IMR-90 (cell line): ENCODE data around the gene MYADM.

Source experiments
- CEBPB ChIP-seq: IDR thresholded peaks from 2 replicates; pipeline ENCODE4 v1.6.1; 2012; ENCODE audit warnings: low read depth, low read length, improper control_type of control experiment
- CHD1 ChIP-seq: IDR thresholded peaks from 2 replicates; pipeline ENCODE4 v1.6.1; 2012; ENCODE audit warnings: low read depth, low read length, improper control_type of control experiment
- FOS ChIP-seq: fragments of 150-350 bp; IDR thresholded peaks from 2 replicates; pipeline ENCODE4 v1.6.1; 2016; ENCODE audit warnings: low read depth, low read length
- MAFK ChIP-seq: IDR thresholded peaks from 2 replicates; pipeline ENCODE4 v1.6.1; 2012; ENCODE audit warnings: low read depth, low read length, improper control_type of control experiment
- MXI1 ChIP-seq: IDR thresholded peaks from 2 replicates; pipeline ENCODE4 v1.6.1; 2012; ENCODE audit warnings: low read depth, mild to moderate bottlenecking, low read length, moderate library complexity, borderline replicate concordance
- NFE2L2 ChIP-seq: fragments of 150-350 bp; IDR thresholded peaks from 2 replicates; pipeline ENCODE4 v1.6.1; 2016; ENCODE audit warnings: low read depth, mild to moderate bottlenecking, low read length
- POLR2A ChIP-seq: IDR thresholded peaks from 2 replicates; pipeline ENCODE4 v1.6.1; 2012; ENCODE audit warnings: mild to moderate bottlenecking, low read depth, low read length
- RAD21 ChIP-seq: IDR thresholded peaks from 2 replicates; pipeline ENCODE4 v1.6.1; 2012; ENCODE audit warnings: low read length, improper control_type of control experiment
- RCOR1 ChIP-seq: IDR thresholded peaks from 2 replicates; pipeline ENCODE4 v1.6.1; 2012; ENCODE audit warnings: mild to moderate bottlenecking, low read length, improper control_type of control experiment; ENCODE audit not compliant: insufficient replicate concordance
- SMC3 ChIP-seq: fragments of 150-350 bp; IDR thresholded peaks from 2 replicates; pipeline ENCODE4 v1.6.1; 2016; ENCODE audit warnings: low read depth, mild to moderate bottlenecking, antibody characterized with exemption, low read length, moderate library complexity
- USF2 ChIP-seq: fragments of 150-350 bp; IDR thresholded peaks from 2 replicates; pipeline ENCODE4 v1.6.1; 2017; ENCODE audit warnings: mild to moderate bottlenecking, antibody characterized with exemption, low read length, low read depth
- TF ChIP-seq, protein P1 (sequence below): conservative IDR thresholded peaks from 2 replicates; pipeline ENCODE4 v1.5.1; 2012; ENCODE audit warnings: mild to moderate bottlenecking, low read depth, low read length, improper control_type of control experiment

GRCh38 chr19:53875602-53876325 lies 8.1 kb downstream of the MYADM start:
- TF ChIP-seq, protein P1, sequence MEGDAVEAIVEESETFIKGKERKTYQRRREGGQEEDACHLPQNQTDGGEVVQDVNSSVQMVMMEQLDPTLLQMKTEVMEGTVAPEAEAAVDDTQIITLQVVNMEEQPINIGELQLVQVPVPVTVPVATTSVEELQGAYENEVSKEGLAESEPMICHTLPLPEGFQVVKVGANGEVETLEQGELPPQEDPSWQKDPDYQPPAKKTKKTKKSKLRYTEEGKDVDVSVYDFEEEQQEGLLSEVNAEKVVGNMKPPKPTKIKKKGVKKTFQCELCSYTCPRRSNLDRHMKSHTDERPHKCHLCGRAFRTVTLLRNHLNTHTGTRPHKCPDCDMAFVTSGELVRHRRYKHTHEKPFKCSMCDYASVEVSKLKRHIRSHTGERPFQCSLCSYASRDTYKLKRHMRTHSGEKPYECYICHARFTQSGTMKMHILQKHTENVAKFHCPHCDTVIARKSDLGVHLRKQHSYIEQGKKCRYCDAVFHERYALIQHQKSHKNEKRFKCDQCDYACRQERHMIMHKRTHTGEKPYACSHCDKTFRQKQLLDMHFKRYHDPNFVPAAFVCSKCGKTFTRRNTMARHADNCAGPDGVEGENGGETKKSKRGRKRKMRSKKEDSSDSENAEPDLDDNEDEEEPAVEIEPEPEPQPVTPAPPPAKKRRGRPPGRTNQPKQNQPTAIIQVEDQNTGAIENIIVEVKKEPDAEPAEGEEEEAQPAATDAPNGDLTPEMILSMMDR, result no peak
- TF ChIP-seq RAD21 (no peak), POLR2A (no peak; the same call in 1 of the 2 replicates), MAFK (no peak), RCOR1 (no peak), SMC3 (no peak), USF2 (no peak), FOS (no peak), MXI1 (no peak), CHD1 (no peak), NFE2L2 (no peak), CEBPB (no peak)
